ENCODE measurements around the gene TRMT112. TPM values are rescaled to one million over a fixed set of nuclear protein-coding genes. Genes with fewer than 3 reads are reported as not detected.

TRMT112 gene
- total and polyA plus RNA-seq, 4 donors: 52.5 to 137 (median 131) TPM

DNA sequence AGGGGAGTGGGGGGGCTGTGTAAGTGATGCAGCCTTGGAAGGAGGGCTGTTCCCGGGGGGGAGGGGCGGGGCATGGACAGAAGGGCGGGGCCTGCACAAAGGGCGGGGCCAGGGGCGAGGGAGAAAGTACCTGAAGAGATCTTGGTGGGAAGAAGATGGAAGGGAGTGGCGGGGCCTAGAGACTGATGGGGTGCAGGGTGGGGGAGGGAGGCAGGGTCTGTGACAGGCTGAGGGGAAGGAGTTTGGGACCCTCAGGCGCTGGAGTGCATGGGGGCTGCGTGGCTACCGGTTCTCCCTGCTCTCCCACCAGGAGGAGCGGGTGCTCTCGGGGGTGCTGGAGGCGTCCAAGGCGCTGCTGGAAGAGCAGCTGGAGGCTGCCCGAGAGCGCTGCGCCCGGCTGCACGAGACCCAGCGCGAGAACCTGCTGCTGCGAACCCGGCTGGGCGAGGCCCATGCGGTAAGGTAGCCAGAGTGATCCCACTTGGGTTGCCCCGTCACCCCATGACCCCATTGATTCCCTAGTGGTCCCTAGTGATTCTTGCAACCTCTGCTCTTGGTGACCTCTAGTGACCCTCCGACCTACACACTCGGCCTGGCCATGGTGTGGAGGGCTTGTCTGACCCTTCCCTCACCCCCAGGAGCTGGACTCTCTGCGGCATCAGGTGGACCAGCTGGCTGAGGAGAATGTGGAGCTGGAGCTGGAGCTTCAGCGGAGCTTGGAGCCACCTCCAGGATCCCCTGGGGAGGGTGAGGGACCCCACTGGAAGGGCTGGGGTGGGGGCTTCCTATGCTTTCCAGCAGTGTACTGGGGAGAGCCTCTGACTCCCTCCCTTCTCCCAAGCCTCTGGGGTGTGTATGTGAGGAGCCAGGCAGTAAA, 25.7 kb upstream of the TRMT112 start:
- DNase-seq (ENCODE audit: low spot score): no peak
- Histone ChIP-seq H3K27me3 (ENCODE audit: control insufficient read depth in 4 of 4, insufficient read depth in 4 of 4, low read length in 3 of 4) (no peaks in the 10 kb centered on the region), H3K4me3 (ENCODE audit: low read depth in 1 of 3, low read length in 3 of 3) (peak overlapping the region in 1 of 3 donors; percentile 34), H3K9ac (ENCODE audit: low read depth in 1 of 2, low read length in 2 of 2) (no peak overlapping the region), H3K36me3 (ENCODE audit: control insufficient read depth in 4 of 4, insufficient read depth in 3 of 4, low read depth in 1 of 4, low read length in 3 of 4) (no peaks in the 10 kb centered on the region), H3K27ac (ENCODE audit: low read depth in 1 of 2, low read length in 2 of 2) (no peak overlapping the region), H3K9me3 (ENCODE audit: control insufficient read depth in 4 of 4, low read length in 3 of 4) (no peaks in the 10 kb centered on the region), H3K4me1 (ENCODE audit: control insufficient read depth in 4 of 4, insufficient read depth in 4 of 4, low read length in 3 of 4) (peaks cover 0 to 12% (median 7%) of the 10 kb centered on the region in 4 donors)
- TF ChIP-seq RXRA (IDR thresholded peaks at IDR 0.05): no peak
- TF ChIP-seq RAD21 (IDR thresholded peaks at IDR 0.05): no peak
- TF ChIP-seq NR2F2 (IDR thresholded peaks at IDR 0.05): no peak
- TF ChIP-seq TAF1 (conservative IDR thresholded peaks at IDR 0.05): no peak
- TF ChIP-seq YY1 (IDR thresholded peaks at IDR 0.05): no peak
- TF ChIP-seq GABPA (IDR thresholded peaks at IDR 0.05 in 1 of 2, conservative IDR thresholded peaks at IDR 0.05 in 1 of 2): no peak
- TF ChIP-seq, protein P1, sequence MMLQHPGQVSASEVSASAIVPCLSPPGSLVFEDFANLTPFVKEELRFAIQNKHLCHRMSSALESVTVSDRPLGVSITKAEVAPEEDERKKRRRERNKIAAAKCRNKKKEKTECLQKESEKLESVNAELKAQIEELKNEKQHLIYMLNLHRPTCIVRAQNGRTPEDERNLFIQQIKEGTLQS (IDR thresholded peaks at IDR 0.05): no peak
- TF ChIP-seq, protein P2, sequence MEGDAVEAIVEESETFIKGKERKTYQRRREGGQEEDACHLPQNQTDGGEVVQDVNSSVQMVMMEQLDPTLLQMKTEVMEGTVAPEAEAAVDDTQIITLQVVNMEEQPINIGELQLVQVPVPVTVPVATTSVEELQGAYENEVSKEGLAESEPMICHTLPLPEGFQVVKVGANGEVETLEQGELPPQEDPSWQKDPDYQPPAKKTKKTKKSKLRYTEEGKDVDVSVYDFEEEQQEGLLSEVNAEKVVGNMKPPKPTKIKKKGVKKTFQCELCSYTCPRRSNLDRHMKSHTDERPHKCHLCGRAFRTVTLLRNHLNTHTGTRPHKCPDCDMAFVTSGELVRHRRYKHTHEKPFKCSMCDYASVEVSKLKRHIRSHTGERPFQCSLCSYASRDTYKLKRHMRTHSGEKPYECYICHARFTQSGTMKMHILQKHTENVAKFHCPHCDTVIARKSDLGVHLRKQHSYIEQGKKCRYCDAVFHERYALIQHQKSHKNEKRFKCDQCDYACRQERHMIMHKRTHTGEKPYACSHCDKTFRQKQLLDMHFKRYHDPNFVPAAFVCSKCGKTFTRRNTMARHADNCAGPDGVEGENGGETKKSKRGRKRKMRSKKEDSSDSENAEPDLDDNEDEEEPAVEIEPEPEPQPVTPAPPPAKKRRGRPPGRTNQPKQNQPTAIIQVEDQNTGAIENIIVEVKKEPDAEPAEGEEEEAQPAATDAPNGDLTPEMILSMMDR (IDR thresholded peaks at IDR 0.05; ENCODE audit: low read depth, low read length, missing input control): no peak
- 54% methylated on average over 29 of the region's 29 CpGs for WGBS

DNA sequence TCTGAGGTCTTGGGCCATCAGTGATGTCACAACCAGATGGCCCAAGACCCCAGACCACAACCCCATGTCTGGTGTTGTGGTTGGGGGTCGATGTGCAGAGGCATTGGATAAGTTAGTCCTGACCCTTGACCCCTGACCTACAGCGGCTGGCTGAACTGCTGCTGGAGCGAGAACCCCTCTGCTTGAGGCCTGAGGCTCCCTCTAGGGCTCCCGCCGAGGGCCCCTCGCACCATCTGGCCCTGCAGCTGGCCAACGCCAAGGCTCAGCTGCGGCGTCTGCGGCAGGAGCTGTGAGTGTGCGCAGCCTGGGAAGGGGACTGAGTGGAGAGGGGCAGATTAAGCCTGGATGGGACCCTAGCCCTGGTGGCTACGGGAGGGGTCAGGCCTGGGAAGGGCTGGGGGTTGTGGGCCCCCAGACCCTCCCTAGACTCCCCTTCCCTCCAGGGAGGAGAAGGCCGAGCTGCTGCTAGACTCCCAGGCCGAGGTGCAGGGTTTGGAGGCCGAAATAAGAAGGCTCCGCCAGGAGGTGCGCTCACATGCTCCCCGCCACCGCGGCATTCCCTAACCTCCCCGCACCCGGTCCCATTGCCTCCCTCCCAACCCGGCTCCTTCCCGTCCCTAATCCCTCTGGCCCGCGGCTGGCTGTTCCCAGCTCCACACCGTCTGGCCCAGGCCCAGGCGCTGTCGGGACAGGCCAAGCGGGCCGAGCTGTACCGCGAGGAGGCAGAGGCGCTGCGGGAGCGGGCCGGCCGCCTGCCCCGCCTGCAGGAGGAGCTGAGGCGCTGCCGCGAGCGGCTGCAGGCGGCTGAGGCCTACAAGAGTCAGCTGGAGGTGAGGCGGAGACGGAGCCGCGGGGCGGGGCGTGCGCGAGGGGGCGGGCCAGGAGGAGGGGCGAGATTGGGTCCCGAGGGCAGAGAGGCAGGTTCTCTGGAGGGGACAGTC, 24.8 kb upstream of the TRMT112 start:
- peak; percentile 99 for DNase-seq (ENCODE audit: low spot score)
- H3K4me3 ChIP-seq (ENCODE audit: low read depth in 1 of 3, low read length in 3 of 3): peak overlapping the region in 1 of 3 donors; percentile 34
- no peak overlapping the region for H3K9ac ChIP-seq (ENCODE audit: low read depth in 1 of 2, low read length in 2 of 2)
- no peaks in the 10 kb centered on the region for H3K36me3 ChIP-seq (ENCODE audit: control insufficient read depth in 4 of 4, insufficient read depth in 3 of 4, low read depth in 1 of 4, low read length in 3 of 4)
- H3K27ac ChIP-seq (ENCODE audit: low read depth in 1 of 2, low read length in 2 of 2): peak overlapping the region; percentile 2 to 62
- no peaks in the 10 kb centered on the region for H3K27me3 ChIP-seq (ENCODE audit: control insufficient read depth in 4 of 4, insufficient read depth in 4 of 4, low read length in 3 of 4)
- WGBS: 29% methylated on average over 55 of the region's 55 CpGs
- H3K9me3 ChIP-seq (ENCODE audit: control insufficient read depth in 4 of 4, low read length in 3 of 4): no peaks in the 10 kb centered on the region
- peaks cover 0 to 12% (median 7%) of the 10 kb centered on the region in 4 donors for H3K4me1 ChIP-seq (ENCODE audit: control insufficient read depth in 4 of 4, insufficient read depth in 4 of 4, low read length in 3 of 4)
- no peak for TF ChIP-seq FOXA1 (IDR thresholded peaks at IDR 0.05)
- TF ChIP-seq, protein P2 (IDR thresholded peaks at IDR 0.05; ENCODE audit: low read depth, low read length, missing input control): peak; percentile 31
- TF ChIP-seq YY1 (IDR thresholded peaks at IDR 0.05): no peak
- peak in 1 of 2 donors; percentile 66 for TF ChIP-seq RAD21 (IDR thresholded peaks at IDR 0.05)
- TF ChIP-seq, protein P1 (IDR thresholded peaks at IDR 0.05): no peak
- TF ChIP-seq SP1 (IDR thresholded peaks at IDR 0.05): peak; percentile 27
- TF ChIP-seq FOXA2 (IDR thresholded peaks at IDR 0.05): no peak
- no peak for TF ChIP-seq JUND (IDR thresholded peaks at IDR 0.05)
- TF ChIP-seq, protein P3, sequence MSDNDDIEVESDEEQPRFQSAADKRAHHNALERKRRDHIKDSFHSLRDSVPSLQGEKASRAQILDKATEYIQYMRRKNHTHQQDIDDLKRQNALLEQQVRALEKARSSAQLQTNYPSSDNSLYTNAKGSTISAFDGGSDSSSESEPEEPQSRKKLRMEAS (IDR thresholded peaks at IDR 0.05): no peak
- TF ChIP-seq EGR1 (IDR thresholded peaks at IDR 0.05; ENCODE audit: low read depth in 2 of 2): no peak
- TF ChIP-seq NR2F2 (IDR thresholded peaks at IDR 0.05): no peak
- TF ChIP-seq, protein P4, sequence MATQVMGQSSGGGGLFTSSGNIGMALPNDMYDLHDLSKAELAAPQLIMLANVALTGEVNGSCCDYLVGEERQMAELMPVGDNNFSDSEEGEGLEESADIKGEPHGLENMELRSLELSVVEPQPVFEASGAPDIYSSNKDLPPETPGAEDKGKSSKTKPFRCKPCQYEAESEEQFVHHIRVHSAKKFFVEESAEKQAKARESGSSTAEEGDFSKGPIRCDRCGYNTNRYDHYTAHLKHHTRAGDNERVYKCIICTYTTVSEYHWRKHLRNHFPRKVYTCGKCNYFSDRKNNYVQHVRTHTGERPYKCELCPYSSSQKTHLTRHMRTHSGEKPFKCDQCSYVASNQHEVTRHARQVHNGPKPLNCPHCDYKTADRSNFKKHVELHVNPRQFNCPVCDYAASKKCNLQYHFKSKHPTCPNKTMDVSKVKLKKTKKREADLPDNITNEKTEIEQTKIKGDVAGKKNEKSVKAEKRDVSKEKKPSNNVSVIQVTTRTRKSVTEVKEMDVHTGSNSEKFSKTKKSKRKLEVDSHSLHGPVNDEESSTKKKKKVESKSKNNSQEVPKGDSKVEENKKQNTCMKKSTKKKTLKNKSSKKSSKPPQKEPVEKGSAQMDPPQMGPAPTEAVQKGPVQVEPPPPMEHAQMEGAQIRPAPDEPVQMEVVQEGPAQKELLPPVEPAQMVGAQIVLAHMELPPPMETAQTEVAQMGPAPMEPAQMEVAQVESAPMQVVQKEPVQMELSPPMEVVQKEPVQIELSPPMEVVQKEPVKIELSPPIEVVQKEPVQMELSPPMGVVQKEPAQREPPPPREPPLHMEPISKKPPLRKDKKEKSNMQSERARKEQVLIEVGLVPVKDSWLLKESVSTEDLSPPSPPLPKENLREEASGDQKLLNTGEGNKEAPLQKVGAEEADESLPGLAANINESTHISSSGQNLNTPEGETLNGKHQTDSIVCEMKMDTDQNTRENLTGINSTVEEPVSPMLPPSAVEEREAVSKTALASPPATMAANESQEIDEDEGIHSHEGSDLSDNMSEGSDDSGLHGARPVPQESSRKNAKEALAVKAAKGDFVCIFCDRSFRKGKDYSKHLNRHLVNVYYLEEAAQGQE (IDR thresholded peaks at IDR 0.05): no peak
- TF ChIP-seq, protein P5, sequence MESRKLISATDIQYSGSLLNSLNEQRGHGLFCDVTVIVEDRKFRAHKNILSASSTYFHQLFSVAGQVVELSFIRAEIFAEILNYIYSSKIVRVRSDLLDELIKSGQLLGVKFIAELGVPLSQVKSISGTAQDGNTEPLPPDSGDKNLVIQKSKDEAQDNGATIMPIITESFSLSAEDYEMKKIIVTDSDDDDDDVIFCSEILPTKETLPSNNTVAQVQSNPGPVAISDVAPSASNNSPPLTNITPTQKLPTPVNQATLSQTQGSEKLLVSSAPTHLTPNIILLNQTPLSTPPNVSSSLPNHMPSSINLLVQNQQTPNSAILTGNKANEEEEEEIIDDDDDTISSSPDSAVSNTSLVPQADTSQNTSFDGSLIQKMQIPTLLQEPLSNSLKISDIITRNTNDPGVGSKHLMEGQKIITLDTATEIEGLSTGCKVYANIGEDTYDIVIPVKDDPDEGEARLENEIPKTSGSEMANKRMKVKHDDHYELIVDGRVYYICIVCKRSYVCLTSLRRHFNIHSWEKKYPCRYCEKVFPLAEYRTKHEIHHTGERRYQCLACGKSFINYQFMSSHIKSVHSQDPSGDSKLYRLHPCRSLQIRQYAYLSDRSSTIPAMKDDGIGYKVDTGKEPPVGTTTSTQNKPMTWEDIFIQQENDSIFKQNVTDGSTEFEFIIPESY (IDR thresholded peaks at IDR 0.05): no peak
- no peak for TF ChIP-seq TAF1 (conservative IDR thresholded peaks at IDR 0.05)
- no peak for TF ChIP-seq RXRA (IDR thresholded peaks at IDR 0.05)
- no peak for TF ChIP-seq GABPA (IDR thresholded peaks at IDR 0.05 in 1 of 2, conservative IDR thresholded peaks at IDR 0.05 in 1 of 2)
- TF ChIP-seq HNF4A (conservative IDR thresholded peaks at IDR 0.05): no peak

All from liver (tissue), 9 donors.